ENCODE results near the gene JADE3.
A peak's percentile ranks its signal among the peaks of the same experiment; 100 is the strongest.

JADE3 gene

DNA sequence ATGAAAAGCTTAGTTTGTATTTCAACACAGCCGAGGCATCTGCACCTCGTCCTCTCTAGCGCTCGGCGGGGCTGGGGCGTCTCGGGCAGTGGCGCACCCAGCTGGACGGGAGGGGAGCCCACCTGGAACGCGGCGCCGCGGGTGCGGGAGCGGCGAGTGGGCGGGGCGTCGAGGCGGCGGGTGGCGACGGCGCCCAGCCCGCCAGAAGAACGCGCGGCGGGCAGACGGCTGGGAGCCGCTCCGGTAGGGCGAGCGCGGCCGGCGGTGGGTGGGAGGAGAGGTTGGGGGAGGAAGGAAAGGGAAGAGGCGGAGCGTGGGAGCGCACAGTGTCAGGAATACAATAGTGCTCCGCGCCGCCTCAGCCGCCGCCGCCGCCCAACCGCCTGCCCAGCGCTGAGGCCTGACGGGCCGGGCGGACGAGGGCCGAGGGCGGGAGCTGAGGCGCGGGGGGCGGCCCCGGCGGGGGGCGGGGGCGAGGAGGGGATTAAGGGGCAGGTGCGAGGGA lies at the start of gene JADE3:
TSS of gene JADE3 (plus strand) at position 324 of the 505 bp plus-strand sequence. CDS start 72,474 bp downstream, outside the sequence.
- DNase-seq (ENCODE audit: low read depth), result peak; percentile 10

DNA sequence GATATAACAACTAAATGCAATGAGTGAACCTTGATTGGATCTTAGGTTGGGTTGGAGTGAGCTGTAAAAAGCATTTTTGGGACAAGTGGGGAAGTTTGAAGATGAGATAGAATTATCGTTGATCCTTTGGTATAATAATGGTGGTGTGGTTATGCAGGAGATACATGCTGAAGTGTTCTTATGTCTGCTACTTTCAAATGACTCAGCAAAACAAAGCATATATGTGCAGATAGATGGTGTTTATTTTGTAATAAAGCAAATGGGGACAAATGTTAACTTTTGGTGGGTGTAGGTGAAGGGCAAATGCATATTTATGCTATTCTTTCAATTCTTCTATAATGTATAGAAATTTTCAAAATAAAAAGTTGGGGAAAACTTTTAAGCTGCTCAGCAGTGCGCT lies 49.1 kb upstream of the JADE3 start:
- no peak for DNase-seq (ENCODE audit: low read depth)

DNA sequence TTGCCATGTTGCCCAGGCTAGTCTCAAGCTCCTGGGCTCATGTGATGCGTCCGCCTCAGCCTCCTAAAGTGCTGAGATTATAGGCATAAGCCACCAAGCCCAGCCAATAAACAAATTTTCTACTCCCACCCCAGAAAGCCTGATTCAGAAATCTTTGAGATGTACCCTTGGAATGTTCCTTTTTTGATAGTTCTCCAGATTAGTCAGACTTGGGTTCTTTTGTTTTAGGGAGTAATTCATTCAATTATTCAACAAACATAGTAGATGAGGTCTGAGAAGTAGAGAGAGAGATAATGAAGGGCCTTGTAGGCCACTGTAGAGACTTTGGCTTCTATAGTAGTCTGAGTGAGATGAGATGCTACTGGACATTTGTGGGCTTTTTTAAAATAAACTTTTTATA lies 47.6 kb upstream of the JADE3 start:
- DNase-seq (ENCODE audit: low read depth), result no peak

DNA sequence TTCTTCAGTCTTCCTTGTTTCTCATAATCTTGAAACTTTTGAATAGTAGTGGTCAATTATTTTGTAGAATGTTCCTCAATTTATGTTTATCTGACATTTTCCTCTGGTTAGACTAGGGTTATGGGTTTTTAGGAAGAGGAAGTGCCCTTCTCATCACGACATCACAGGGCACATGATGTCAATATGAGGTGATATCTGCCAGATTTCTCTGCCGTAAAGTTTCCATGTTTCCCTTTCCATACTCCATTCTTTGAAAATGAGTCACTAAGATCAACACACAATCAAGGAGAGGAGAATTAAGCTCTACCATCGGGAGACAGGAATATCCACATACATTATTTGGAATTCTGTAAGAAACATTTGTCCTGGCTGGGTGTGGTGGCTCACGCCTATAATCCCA lies 46.9 kb upstream of the JADE3 start:
- DNase-seq (ENCODE audit: low read depth), result no peak

- DNase-seq (ENCODE audit: low read depth), result no peak
Measured at GRCh38 chrX:46866726-46867125, 45.5 kb upstream of the JADE3 start.

DNA sequence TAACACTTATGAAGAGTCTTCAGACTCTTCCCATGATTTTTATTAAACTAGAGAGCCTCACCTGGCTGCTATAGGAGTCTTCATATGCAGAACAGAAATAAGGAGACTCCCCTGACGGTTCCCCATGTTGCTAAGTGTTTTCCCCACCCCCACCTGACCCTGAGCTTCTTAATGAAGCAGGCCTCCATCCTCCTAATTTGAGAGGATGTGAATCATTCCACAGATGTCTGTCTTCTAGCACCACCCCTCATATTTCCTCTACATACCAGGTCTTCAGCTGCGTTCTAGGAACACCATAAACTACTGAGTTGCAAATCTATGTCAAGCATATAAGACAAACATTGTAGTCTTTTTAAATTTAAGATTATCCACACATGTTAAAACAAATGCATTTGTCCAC lies 38.5 kb upstream of the JADE3 start:
- DNase-seq (ENCODE audit: low read depth), result no peak

GRCh38 chrX:46876901-46877300 lies 35.3 kb upstream of the JADE3 start:
- no peak for DNase-seq (ENCODE audit: low read depth)

DNA sequence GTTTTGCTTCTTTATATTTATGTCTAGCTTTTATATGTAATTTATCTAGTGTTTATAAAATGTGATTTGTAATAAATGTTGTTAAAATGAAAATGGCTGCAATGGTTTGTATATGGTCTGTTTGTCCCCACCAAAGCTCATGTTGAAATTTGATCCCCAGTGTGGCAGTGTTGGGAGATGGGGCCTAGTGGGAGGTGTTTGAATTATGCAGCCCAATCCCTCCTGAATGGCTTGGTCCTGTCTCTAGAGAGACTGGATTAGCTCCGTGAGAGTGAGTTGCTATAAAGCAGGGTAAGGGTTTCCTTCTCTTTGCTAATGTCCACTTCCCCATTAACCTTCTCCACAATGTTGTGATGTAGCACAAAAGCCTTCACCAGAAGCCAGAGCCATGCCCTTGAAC lies 30.0 kb upstream of the JADE3 start:
- no peak for DNase-seq (ENCODE audit: low read depth)

- no peak for DNase-seq (ENCODE audit: low read depth)
Measured at GRCh38 chrX:46884799-46885198, 27.4 kb upstream of the JADE3 start.

GRCh38 chrX:46898207-46898606 lies 14.0 kb upstream of the JADE3 start:
- no peak for DNase-seq (ENCODE audit: low read depth)

DNA sequence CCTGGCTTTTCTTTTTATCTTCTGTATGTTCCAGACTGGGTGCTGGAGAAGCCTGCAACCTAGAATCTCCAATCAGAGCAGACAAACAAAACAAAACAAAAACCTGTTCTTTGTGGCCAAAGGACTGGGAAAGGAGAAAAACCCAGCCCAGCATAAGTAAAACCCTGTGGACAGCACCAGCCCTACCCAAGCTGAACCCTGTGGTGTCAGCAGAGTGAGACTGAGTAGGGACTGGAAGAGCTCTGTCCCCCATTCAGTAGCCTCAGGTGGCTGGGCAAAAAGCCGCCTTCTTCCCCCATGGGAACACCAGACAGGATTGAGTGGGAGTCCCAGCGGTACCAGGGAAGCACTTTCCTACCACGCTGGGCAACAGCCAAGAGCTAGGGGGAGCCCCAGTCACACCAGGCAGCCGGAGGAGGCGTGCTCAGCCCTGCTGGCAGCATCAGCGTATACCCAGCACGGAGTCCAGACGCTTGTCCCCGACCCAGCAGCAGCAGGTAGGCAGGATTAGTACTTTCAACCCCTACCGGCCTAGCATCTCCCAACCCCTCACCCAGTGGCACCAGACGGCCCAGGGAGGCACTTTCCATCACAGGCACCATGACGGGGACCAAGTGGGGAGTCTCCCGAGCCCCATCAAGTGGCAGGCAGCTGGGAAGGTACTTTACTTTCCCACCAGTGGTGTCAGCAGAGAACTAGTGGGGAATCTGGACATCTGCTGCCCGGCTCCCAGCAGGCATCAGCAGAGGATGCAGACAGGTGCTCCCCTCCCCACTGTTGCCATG lies 8.6 kb upstream of the JADE3 start:
- peak; percentile 11 for DNase-seq (ENCODE audit: low read depth)

DNA sequence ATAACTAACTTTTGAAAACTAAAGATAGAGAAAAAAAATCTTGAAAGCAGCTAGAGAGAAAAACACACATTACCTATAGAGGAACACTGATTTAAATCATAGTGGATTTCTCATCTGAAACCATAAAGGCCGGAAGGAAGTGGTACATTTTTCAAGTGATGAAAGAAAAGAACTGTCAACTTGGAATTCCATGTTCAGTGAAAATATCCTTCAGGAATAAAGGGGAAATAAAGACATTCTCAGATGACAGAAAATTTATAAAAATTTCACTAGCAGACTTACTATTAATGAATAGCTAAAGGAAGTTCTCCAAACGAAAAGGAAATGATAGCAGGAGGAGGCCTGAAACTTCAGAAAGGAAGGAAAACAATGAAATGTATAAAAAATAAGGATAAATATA lies 7.6 kb upstream of the JADE3 start:
- no peak for DNase-seq (ENCODE audit: low read depth)

GRCh38 chrX:46910415-46910814 lies 1.8 kb upstream of the JADE3 start:
- no peak for DNase-seq (ENCODE audit: low read depth)

DNA sequence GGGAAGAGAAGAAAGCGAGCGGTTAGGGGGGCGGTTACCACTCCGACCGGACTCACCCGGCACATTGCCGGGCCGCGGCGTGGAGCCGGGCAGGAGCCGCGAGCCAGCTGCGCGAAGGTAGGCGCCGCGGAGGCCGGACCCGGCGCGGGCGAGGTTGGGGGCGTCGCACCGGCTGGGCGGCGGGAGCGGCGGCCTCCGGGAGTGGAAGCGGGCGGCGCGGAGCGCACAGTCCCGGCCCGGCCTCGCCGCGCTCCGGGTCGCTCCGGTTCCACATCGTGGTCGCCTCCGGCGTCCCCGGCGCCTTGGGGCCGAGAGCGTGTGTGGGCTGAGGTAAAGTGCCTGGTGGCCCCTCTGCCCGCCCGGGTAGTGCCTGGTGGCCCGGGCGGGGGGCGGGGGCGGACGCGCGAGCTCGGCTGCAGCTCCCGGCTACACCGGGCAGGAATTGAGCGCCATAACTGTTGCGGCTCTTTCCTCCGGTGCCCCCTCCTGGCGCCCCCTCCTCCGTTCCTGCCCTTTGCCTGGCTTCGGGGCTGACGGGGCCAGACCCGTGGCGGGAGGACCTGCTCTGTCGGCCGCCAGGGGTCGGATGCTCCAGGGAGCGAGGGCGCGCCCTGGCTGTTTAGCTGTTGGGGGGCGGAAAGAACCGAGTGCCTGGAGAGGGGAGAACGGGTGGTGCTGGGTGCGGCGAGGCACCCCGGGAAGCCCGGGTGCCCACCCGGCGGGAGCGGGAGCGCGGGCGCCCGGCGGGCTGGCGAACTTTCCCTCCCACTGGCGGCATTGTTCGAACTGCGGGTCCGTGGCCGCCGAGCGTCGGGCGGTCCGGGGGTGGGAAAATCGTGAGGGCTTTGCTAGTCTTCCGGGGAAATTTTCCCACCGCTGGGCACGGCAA lies 626 bp downstream of the JADE3 start:
- no peak for DNase-seq (ENCODE audit: low read depth)

DNA sequence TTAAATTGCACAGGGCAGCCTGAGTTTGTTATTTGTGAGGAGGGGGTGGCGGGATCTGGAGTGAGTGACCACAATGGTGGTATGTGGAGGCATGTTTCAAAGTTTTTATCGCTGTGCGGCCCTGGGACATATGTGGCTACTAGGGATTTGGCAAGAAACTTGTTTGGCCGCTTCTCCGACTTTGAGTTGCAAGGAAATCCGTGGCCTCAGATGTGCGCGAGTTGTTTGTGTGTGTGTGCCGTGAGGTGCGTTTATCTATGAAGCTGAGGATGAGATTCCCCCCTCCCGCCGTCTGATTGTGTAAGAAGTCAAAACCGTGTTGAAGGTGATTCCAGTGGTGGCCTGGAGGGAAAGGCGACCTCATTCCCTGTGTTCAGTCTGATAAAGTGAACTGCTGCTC lies 1.4 kb downstream of the JADE3 start:
- DNase-seq (ENCODE audit: low read depth), result no peak

GRCh38 chrX:46916273-46916672 lies 4.1 kb downstream of the JADE3 start:
- no peak for DNase-seq (ENCODE audit: low read depth)

GRCh38 chrX:46917622-46918021 lies 5.4 kb downstream of the JADE3 start:
- no peak for DNase-seq (ENCODE audit: low read depth)

GRCh38 chrX:46918434-46918833 lies 6.2 kb downstream of the JADE3 start:
- no peak for DNase-seq (ENCODE audit: low read depth)

DNA sequence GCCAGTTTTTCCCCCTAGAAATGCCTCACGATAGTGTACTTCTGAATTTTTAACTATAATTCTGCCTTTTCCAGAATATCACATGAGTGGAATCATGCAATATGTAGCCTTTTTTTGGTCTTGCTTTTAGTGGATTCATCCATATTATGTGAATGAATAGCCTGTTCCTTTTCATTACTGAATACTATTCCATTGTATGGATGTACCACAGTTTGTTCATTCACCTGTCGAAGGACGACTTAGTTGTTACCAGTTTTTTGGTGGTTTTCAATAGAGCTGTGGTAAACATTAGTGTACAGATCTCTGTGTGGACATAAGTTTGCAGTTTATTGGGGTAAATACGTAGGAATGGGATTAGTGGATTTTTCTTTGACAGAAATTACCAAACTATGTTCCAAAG lies 8.0 kb downstream of the JADE3 start:
- DNase-seq (ENCODE audit: low read depth), result no peak

DNA sequence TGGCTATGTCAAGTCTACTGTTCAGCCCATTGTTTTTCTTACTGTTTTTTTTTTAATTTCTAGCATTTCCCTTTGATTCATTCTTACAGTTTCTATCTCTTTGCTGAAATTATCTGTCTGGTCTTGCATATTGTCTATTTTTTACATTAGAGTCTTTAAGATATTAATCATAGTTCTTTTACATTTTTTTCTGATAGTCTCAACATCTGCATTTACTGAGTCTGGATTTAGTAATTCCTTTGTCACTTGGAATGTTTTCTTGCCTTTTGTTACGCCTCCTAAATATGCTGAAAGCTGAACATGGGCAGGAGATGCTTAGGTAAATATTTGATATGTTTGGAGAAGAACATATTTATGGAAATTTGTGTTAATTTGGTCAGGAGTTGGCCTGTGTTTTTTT lies 10.4 kb downstream of the JADE3 start:
- DNase-seq (ENCODE audit: low read depth), result no peak

DNA sequence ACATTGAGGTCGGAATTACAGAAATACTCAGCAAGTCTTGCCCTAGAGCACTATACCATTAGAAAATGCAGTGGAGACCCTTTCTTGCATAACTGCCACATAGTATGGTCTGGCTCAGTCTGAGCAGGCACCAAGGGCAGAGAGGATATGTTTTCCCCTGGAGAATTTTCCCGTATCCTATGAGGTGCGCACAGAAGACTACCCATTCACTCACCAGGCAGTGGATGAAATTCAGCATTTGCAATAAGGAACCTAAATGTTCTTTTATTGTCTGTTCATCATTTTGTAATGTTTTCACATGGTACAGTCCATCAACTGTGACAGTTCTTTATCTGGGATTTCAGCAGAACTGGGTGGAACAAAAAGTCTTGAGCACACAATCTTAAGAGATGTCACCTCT lies 15.5 kb downstream of the JADE3 start:
- no peak for DNase-seq (ENCODE audit: low read depth)

DNA sequence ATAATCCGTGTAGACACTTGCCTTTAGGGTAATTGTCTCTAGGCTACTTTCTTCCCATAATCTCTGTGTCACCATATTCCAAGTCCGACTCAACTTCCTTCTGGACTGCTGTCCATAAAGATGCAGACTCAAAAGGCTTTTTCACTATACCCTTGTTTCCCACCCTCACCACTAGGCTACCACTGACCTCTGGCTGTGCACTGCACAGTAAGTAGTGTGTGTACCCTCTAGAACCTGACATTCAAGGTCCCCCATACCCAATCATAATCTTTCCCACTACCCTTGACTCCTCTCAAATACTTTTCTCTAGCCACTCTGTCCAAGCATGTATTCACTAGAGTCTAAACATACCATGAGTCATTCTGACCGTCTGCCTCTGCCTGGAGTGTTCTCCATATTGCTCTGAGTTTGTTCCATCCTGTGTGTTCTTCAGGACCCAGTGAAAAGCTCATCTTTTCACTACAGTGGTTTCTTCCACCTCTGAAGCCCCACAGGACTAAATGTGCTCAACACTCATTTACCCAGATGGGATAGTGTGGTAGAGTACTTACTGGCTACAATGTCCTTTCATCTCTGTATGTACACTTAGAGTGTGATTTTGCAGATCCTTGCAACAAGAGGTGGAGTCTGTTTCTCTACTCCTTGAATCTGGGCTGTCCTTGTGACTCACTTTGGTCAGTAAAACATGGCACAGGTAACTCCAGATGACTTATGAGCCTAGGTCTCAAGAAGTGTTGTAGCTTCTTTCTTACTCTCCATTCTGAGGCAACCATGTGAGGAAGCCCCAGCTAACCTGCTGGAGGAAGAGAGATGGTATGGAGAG lies 17.4 kb downstream of the JADE3 start:
- no peak for DNase-seq (ENCODE audit: low read depth)
